Gastrocnemius medialis (tissue), 4 donors: Measurements from ENCODE around the gene BRWD1. TPM values are rescaled to one million over a fixed set of nuclear protein-coding genes. Genes with fewer than 3 reads are reported as not detected.
A peak's percentile ranks its signal among the peaks of the same experiment; 100 is the strongest.

Experiments used
- ATAC-seq, 2 donors: fragments of 150-250 bp; one replicate each; pipeline ENCODE4 v1.9.1; 2016
- DNase-seq, 2 donors: peaks; one replicate each; pipeline ENCODE4 v3.0.0-alpha.2; 2019
- H3K27ac ChIP-seq, 4 donors: fragments of 200-600 bp; sonication (generic); 1 replicate in 1 of 4; 2 replicates in 3 of 4; pipeline ENCODE4 v1.5.1; 2016 to 2018; ENCODE audit warnings: mild to moderate bottlenecking in 2 of 4, moderate library complexity in 1 of 4
- H3K27me3 ChIP-seq, 3 donors: fragments of 200-600 bp; sonication (generic) in 2 of 3; 1 replicate in 1 of 3; 2 replicates in 2 of 3; pipeline versions ENCODE4 v1.5.1 to v1.6.0; 2016 to 2019; ENCODE audit warnings: mild to moderate bottlenecking in 1 of 3, moderate library complexity in 1 of 3
- H3K36me3 ChIP-seq, 2 donors: fragments of 200-600 bp; sonication (generic) in 1 of 2; one replicate each; pipeline ENCODE4 v1.5.1; 2017 to 2018
- H3K4me1 ChIP-seq, 2 donors: fragments of 200-600 bp; sonication (generic) in 1 of 2; one replicate each; pipeline ENCODE4 v1.5.1; 2016 to 2017; ENCODE audit warnings: mild to moderate bottlenecking in 2 of 2
- H3K4me3 ChIP-seq, 4 donors: fragments of 200-600 bp; sonication (generic) in 3 of 4; 1 replicate in 1 of 4; 2 replicates in 3 of 4; pipeline ENCODE4 v1.5.1; 2016 to 2019; ENCODE audit warnings: mild to moderate bottlenecking in 2 of 4
- H3K9me3 ChIP-seq, 3 donors: fragments of 200-600 bp; sonication (generic) in 2 of 3; 1 replicate in 1 of 3; 2 replicates in 2 of 3; pipeline ENCODE4 v1.5.1; 2016 to 2019
- CTCF ChIP-seq, 5 experiments: fragments of 450-650 bp in 3 of 5; fragments of 200-600 bp in 2 of 5; sonication (generic) in 2 of 5; IDR thresholded peaks in 4 of 5; conservative IDR thresholded peaks in 1 of 5; 1 replicate in 4 of 5; 2 replicates in 1 of 5; pipeline ENCODE4 v1.5.1; 2016 to 2019; ENCODE audit warnings: antibody characterized with exemption in 5 of 5, mild to moderate bottlenecking in 3 of 5, moderate library complexity in 3 of 5
- POLR2A ChIP-seq, 2 donors: fragments of 450-650 bp; IDR thresholded peaks; one replicate each; pipeline ENCODE4 v1.6.1; 2017; ENCODE audit warnings: antibody characterized with exemption in 2 of 2, mild to moderate bottlenecking in 2 of 2, moderate library complexity in 2 of 2
- in situ Hi-C, 4 donors: fragments of 200-750 bp; cut with MboI; loops; one replicate each; pipeline versions ENCODE4 v1.15.0 to v1.8.0; 2017; ENCODE audit warnings: low sequenced_read_pairs in 4 of 4
- intact Hi-C: fragments of 100-400 bp; cut with DNase I; formaldehyde crosslinking; loops from one replicate; pipeline ENCODE4 v1.15.1; 2023; ENCODE audit warnings: low total_unique reads
- total RNA-seq, 4 donors: library from RNA; depleted of rRNA; stranded (reverse); fragments of >200 nt; gene quantifications; one replicate each; pipeline versions ENCODE4 v1.1.0 to v1.2.3, GENCODE V29; 2016

BRWD1 gene
- total RNA-seq, 4 donors from 2014 or later, result 42.2 to 65.7 (median 50.4) TPM

GRCh38 chr21:39251326-39251725, 62.1 kb downstream of the BRWD1 start:
- in situ Hi-C loops (no loop called here), intact Hi-C loops (no loop called here)
- TF ChIP-seq CTCF (IDR thresholded peaks at IDR 0.05 in 4 of 5, conservative IDR thresholded peaks at IDR 0.05 in 1 of 5) (no peak), POLR2A (IDR thresholded peaks at IDR 0.05) (no peak)
- ATAC-seq (no peak), DNase-seq (no peak)
- Histone ChIP-seq H3K36me3 (peaks cover 0 to 44% of the 10 kb centered on the region in 2 donors), H3K27ac (no peak overlapping the region), H3K27me3 (no peaks in the 10 kb centered on the region), H3K9me3 (no peaks in the 10 kb centered on the region), H3K4me3 (no peak overlapping the region), H3K4me1 (peaks cover 0 to 7% of the 10 kb centered on the region in 2 donors)

GRCh38 chr21:39238275-39238674, 75.2 kb downstream of the BRWD1 start:
- no peaks in the 10 kb centered on the region for H3K27me3 ChIP-seq
- in situ Hi-C loops (no loop called here), intact Hi-C loops (no loop called here)
- H3K27ac ChIP-seq, result no peak overlapping the region
- DNase-seq (no peak), ATAC-seq (no peak)
- H3K36me3 ChIP-seq, result peaks cover 0 to 50% of the 10 kb centered on the region in 2 donors
- no peaks in the 10 kb centered on the region for H3K9me3 ChIP-seq
- no peaks in the 10 kb centered on the region for H3K4me1 ChIP-seq
- no peak for TF ChIP-seq POLR2A (IDR thresholded peaks at IDR 0.05)
- TF ChIP-seq CTCF (IDR thresholded peaks at IDR 0.05 in 4 of 5, conservative IDR thresholded peaks at IDR 0.05 in 1 of 5), result no peak
- no peak overlapping the region for H3K4me3 ChIP-seq

GRCh38 chr21:39232861-39233291, 80.6 kb downstream of the BRWD1 start:
- DNase-seq (no peak), ATAC-seq (no peak)
- no peaks in the 10 kb centered on the region for H3K9me3 ChIP-seq
- TF ChIP-seq POLR2A (IDR thresholded peaks at IDR 0.05) (no peak), CTCF (IDR thresholded peaks at IDR 0.05 in 4 of 5, conservative IDR thresholded peaks at IDR 0.05 in 1 of 5) (no peak)
- peaks cover 0 to 41% of the 10 kb centered on the region in 2 donors for H3K36me3 ChIP-seq
- intact Hi-C loops, result no loop called here
- H3K4me3 ChIP-seq, result no peak overlapping the region
- no peaks in the 10 kb centered on the region for H3K4me1 ChIP-seq
- no peak overlapping the region for H3K27ac ChIP-seq
- in situ Hi-C loops, result no loop called here
- no peaks in the 10 kb centered on the region for H3K27me3 ChIP-seq

GRCh38 chr21:39224930-39225329, 88.5 kb downstream of the BRWD1 start:
- Histone ChIP-seq H3K36me3 (peaks cover 0 to 39% of the 10 kb centered on the region in 2 donors), H3K4me3 (no peak overlapping the region), H3K4me1 (no peaks in the 10 kb centered on the region), H3K27me3 (no peaks in the 10 kb centered on the region), H3K9me3 (no peaks in the 10 kb centered on the region), H3K27ac (no peak overlapping the region)
- TF ChIP-seq POLR2A (IDR thresholded peaks at IDR 0.05) (no peak), CTCF (IDR thresholded peaks at IDR 0.05 in 4 of 5, conservative IDR thresholded peaks at IDR 0.05 in 1 of 5) (no peak)
- ATAC-seq (no peak), DNase-seq (no peak)
- in situ Hi-C loops (no loop called here), intact Hi-C loops (no loop called here)

- peak in 1 of 2 donors; percentile 30 for ATAC-seq
Observed at GRCh38 chr21:39221997-39222486, 91.4 kb downstream of the BRWD1 start.

More at GRCh38 chr21:39221997-39222486, 91.4 kb downstream of the BRWD1 start:
- no peaks in the 10 kb centered on the region for H3K27me3 ChIP-seq
- no peak for DNase-seq
- intact Hi-C loops (no loop called here), in situ Hi-C loops (no loop called here)
- peaks cover 0 to 55% of the 10 kb centered on the region in 2 donors for H3K36me3 ChIP-seq
- TF ChIP-seq CTCF (IDR thresholded peaks at IDR 0.05 in 4 of 5, conservative IDR thresholded peaks at IDR 0.05 in 1 of 5) (no peak), POLR2A (IDR thresholded peaks at IDR 0.05) (no peak)
- H3K27ac ChIP-seq, result no peak overlapping the region
- H3K9me3 ChIP-seq, result no peaks in the 10 kb centered on the region
- H3K4me3 ChIP-seq, result no peak overlapping the region
- no peaks in the 10 kb centered on the region for H3K4me1 ChIP-seq
